ENCODE measurements around the gene RALGAPA2. TPM values are rescaled to one million over a fixed set of nuclear protein-coding genes. Genes with fewer than 3 reads are reported as not detected.
"Not testable (repeated sequence)": the region's sequence is repeated elsewhere in the genome, so short reads cannot be mapped to it uniquely, and the experiment has no call there.

RALGAPA2 gene
- total RNA-seq, 2 donors from 2014 or later = 40.2 to 45.4 TPM

DNA sequence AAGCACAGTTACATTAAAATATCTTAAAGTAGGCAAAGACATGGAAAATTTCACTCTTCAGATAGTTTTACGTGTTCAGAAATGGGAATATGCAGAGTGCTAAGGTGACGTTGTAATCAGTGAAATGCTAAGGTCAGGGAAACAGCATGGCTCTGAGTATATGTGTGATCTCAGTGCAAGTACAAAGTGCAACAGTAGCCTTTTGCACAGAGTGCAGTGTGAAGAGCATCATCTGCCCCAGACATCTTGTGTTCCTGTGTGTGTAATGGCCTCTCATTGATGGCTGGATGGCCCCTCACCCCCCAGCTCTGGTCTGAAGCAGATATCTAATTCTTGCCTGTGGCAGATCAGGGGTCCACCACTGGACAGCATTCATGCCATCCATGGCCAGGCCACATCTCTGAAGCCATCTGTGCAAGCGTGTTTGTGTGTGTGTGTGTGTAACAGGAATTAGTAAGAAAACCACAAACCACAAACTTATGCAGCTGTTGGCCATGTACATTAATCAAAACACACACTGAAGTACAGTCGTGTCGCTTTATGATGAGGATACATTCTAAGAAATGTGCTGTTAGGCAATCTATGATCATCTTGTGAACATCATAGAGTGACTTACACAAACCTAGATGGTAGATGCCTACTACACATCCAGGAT is 165.1 kb downstream of the RALGAPA2 start:
- 59 to 68% methylated on average over 5 of the region's 5 CpGs for WGBS, 2 donors
- ATAC-seq = no peak
- H3K9me3 ChIP-seq = no peaks in the 10 kb centered on the region
- DNase-seq = no peak
- peaks cover 21% of the 10 kb centered on the region for H3K4me1 ChIP-seq
- TF ChIP-seq, protein P1, sequence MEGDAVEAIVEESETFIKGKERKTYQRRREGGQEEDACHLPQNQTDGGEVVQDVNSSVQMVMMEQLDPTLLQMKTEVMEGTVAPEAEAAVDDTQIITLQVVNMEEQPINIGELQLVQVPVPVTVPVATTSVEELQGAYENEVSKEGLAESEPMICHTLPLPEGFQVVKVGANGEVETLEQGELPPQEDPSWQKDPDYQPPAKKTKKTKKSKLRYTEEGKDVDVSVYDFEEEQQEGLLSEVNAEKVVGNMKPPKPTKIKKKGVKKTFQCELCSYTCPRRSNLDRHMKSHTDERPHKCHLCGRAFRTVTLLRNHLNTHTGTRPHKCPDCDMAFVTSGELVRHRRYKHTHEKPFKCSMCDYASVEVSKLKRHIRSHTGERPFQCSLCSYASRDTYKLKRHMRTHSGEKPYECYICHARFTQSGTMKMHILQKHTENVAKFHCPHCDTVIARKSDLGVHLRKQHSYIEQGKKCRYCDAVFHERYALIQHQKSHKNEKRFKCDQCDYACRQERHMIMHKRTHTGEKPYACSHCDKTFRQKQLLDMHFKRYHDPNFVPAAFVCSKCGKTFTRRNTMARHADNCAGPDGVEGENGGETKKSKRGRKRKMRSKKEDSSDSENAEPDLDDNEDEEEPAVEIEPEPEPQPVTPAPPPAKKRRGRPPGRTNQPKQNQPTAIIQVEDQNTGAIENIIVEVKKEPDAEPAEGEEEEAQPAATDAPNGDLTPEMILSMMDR (IDR thresholded peaks at IDR 0.05) = no peak
- no peak for TF ChIP-seq POLR2A (IDR thresholded peaks at IDR 0.05)
- no peaks in the 10 kb centered on the region for H3K27me3 ChIP-seq
- H3K27ac ChIP-seq = no peak overlapping the region
- intact Hi-C loops (cut with DNase I) = no loop called here
- peaks cover 0 to 8% of the 10 kb centered on the region in 2 donors for H3K36me3 ChIP-seq (replicated peaks in 1 of 2; ENCODE audit: insufficient read depth in 1 of 2, low read depth in 2 of 2)
- no peak overlapping the region for H3K4me3 ChIP-seq

DNA sequence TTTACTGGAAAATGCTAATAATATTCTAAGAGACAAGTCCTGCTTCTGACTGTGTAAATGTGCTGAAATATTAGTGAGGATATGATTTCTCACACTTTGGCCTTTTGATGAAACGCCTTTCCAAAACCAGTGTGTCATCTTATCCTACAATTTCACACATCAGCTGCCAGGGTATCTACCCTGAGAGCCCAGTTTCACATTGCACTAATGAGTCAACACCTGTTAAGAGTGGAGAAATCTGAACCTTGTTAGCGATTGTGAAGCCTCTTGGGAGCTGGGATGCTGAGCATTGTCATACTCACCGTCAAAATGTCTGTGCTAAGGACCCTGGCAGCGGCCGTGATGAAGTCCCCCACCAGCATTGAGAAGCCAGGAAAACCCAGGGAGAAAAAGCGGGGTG is 166.0 kb downstream of the RALGAPA2 start:
- WGBS, 2 donors = 89 to 92% methylated on average over 6 of the region's 6 CpGs
- TF ChIP-seq POLR2A (IDR thresholded peaks at IDR 0.05) = no peak
- TF ChIP-seq, protein P1 (IDR thresholded peaks at IDR 0.05) = no peak
- no peak for ATAC-seq

DNA sequence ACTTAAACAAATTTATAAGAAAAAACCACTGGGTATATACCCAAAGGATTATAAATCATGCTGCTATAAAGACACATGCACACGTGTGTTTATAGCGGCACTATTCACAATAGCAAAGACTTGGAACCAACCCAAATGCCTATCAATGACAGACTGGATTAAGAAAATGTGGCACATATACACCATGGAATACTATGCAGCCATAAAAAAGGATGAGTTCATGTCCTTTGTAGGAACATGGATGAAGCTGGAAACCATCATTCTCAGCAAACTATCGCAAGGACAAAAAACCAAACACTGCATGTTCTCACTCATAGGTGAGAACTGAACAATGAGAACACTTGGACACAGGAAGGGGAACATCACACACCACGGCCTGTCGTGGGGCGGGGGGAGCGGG is 169.1 kb downstream of the RALGAPA2 start:
- H3K9me3 ChIP-seq; H3K4me1 ChIP-seq; H3K27ac ChIP-seq; H3K36me3 ChIP-seq (replicated peaks in 1 of 2; ENCODE audit: insufficient read depth in 1 of 2, low read depth in 2 of 2); H3K27me3 ChIP-seq; H3K4me3 ChIP-seq; intact Hi-C loops (cut with DNase I); ATAC-seq; DNase-seq: not testable (repeated sequence)
- WGBS, 2 donors = 97 to 98% methylated on average over 7 of the region's 7 CpGs

More for the DNA sequence above, 166.0 kb downstream of the RALGAPA2 start:
- intact Hi-C loops (cut with DNase I) = no loop called here
- peaks cover 21% of the 10 kb centered on the region for H3K4me1 ChIP-seq
- DNase-seq = no peak
- no peaks in the 10 kb centered on the region for H3K27me3 ChIP-seq
- H3K27ac ChIP-seq = no peak overlapping the region
- no peak overlapping the region for H3K4me3 ChIP-seq
- H3K36me3 ChIP-seq (replicated peaks in 1 of 2; ENCODE audit: insufficient read depth in 1 of 2, low read depth in 2 of 2) = peaks cover 0 to 8% of the 10 kb centered on the region in 2 donors
- H3K9me3 ChIP-seq = no peaks in the 10 kb centered on the region

DNA sequence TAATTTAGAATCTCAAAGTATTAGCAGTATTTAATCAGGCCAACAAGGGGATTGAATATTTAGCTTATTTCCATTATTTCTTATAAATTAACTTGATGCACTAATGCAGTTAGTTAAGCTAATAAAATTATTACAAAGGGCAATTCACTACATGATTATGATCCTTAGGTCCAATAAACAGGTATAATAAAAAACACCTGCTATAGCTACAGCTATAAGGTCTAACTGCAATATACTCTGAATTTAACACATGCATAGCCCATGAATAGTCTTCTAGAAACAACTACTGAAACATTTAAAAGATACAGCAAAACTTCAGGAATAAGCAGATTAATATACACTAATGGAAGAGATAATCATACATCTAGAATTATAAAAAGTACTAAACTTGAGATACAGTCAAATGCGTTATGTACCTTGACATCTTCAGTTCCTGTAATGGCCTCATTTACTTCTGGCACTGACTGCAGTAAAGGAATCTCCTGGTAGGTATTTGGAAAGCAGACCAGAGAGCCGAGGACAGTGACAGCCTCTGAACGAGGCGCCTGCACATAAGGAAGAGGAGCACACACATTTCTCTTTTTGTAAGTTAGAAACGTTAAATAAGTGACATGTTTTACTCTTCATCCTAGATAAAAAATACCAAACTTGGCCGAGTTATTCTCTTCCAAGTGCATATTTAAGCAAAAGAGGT is 176.1 kb downstream of the RALGAPA2 start:
- ATAC-seq (no peak), DNase-seq (no peak)
- intact Hi-C loops (cut with DNase I) = no loop called here
- 81 to 86% methylated on average over 6 of the region's 6 CpGs for WGBS, 2 donors
- Histone ChIP-seq H3K4me1 (no peaks in the 10 kb centered on the region), H3K4me3 (no peak overlapping the region), H3K27me3 (no peaks in the 10 kb centered on the region), H3K9me3 (no peaks in the 10 kb centered on the region), H3K27ac (no peak overlapping the region), H3K36me3 (replicated peaks in 1 of 2; ENCODE audit: insufficient read depth in 1 of 2, low read depth in 2 of 2) (peaks cover 0 to 4% of the 10 kb centered on the region in 2 donors)
- TF ChIP-seq POLR2A (IDR thresholded peaks at IDR 0.05) = no peak

DNA sequence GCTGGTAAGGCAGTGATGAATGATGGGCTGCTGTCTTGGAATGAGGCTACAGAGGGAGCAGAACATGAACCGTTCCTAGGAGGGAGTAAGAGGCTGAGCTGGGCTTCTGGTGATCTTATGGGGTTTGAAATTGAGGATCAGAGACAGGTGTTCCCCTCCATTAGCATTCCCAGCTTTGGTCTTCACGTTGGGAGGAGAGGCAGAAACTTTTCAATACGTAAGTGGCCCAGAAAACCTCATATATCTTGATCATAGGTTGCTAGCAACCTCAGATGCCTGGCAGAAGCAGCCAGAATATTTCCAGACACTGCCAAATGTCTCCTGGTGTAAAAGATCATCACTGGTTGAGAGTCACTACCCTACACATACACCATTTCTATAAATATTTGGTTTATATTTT is 177.4 kb downstream of the RALGAPA2 start:
- intact Hi-C loops (cut with DNase I) = no loop called here
- 74 to 90% methylated on average over 3 of the region's 3 CpGs for WGBS, 2 donors
- DNase-seq (no peak), ATAC-seq (no peak)
- H3K4me1 ChIP-seq = no peaks in the 10 kb centered on the region
- H3K36me3 ChIP-seq (replicated peaks in 1 of 2; ENCODE audit: insufficient read depth in 1 of 2, low read depth in 2 of 2) = peaks cover 0 to 11% of the 10 kb centered on the region in 2 donors
- no peak overlapping the region for H3K4me3 ChIP-seq
- no peak overlapping the region for H3K27ac ChIP-seq
- H3K9me3 ChIP-seq = no peaks in the 10 kb centered on the region
- TF ChIP-seq, protein P1 (IDR thresholded peaks at IDR 0.05) = no peak
- no peak for TF ChIP-seq POLR2A (IDR thresholded peaks at IDR 0.05)
- no peaks in the 10 kb centered on the region for H3K27me3 ChIP-seq

Data from body of pancreas (tissue), 4 donors.